Measurements from ENCODE around the gene PTPRC.

Gene PTPRC

GRCh38 chr1:198622001-198622400, 16.8 kb upstream of the PTPRC start:
- DNase-seq = no peak

DNA sequence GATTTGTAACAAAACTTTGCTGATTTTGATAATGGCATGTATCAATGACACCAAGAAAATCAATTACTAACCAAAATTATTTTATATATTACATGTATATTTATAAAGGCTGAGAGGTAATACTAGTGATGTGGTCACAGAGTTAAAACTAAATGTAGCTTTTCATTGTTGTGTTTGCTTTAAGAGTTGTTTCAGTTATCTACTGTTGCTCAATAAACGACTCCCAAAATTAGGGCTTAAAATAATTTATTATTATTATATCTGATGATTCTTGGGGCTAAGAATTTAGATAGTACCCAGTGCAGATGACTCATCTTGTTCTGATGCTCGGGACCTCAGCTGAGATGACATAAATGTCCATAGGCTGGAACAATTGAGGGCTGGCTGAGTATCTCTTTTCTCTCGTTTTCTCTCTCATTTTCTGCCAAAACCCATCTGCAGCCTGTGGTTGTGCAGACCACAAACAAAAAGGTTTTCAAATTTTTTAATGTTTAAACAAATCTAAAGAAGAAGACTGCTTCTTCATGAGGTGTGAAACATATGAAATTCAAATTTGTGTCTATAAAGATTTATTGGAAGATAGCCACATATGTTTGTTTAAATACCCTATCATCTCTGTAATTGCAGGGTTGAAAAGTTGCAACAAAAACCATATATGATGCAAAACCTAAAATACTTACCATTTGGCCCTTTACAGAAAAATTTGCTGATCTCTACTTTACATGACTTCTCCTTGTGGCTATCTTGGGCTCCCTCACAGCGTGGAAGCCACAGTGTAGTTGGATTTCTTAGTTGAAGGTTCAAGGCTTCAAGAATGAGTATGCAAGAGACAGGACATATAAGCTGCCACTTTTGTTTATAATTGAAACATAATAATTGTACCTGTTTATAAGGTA, 14.8 kb upstream of the PTPRC start:
- DNase-seq = no peak

- DNase-seq = no peak
These were observed 14.2 kb upstream of the PTPRC start for GRCh38 chr1:198624648-198624980.

GRCh38 chr1:198627436-198628066, 11.3 kb upstream of the PTPRC start:
- DNase-seq = no peak

DNA sequence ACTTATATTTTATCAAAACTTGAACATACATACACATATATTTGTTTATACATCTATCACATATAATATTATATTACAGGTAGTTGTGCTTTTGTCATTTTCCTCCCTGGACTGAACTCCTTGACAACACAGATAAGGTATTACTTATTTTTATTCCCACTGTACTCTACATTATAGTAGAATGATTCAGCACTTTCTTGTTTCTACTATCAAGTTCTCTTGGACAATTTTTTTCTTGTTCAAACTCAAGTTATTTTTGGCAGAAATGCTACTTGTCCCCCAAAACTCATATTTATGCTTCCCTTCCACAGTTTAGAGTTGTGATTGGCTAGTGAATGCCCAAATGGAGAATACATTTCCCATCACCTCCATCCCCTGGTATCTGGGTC, 10.8 kb upstream of the PTPRC start:
- DNase-seq = no peak

DNA sequence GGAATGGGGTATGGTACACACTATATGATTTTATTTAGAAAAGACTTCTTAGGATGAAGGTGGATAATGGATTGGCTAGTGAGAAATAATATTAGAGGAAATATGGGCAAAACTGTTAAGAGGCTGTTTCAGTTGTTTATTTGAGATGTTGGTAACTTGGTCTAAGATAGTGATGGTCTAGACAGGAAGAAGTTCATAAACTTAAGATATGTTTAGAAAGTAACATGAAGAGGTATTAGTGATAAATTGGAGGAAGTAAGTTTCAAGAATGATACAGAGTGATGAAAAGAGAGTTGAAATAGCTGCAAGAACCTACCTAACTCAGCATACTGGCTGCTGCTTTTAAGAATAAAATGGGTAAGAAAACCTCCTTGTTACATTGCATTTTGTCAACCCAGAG, 9.2 kb upstream of the PTPRC start:
- no peak for DNase-seq

DNA sequence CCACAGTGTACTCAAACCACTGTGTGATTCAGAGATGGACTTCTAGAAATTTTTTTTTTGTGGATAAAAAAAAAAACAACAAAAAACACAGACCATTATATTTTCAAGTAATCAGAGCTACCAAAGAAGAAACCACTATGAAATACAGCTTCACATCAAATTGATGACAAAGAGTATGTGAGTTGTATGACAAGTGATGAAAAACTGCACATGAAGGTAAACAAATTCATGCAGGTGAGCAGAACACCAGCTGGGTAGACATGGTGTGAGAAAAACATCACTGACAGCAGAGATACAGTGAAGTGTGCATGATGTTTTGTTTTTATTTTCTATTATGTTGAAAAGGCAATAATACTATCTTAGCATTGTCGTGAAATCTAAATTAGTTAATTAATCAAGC, 8.0 kb upstream of the PTPRC start:
- no peak for DNase-seq

- DNase-seq = no peak
These were observed 7.5 kb upstream of the PTPRC start for GRCh38 chr1:198631292-198631691.

- no peak for DNase-seq
These were observed 6.8 kb upstream of the PTPRC start for GRCh38 chr1:198632007-198632406.

- DNase-seq = no peak
These were observed 5.1 kb upstream of the PTPRC start for GRCh38 chr1:198633675-198634121.

- no peak for DNase-seq
These were observed 2.9 kb upstream of the PTPRC start for GRCh38 chr1:198635964-198636363.

DNA sequence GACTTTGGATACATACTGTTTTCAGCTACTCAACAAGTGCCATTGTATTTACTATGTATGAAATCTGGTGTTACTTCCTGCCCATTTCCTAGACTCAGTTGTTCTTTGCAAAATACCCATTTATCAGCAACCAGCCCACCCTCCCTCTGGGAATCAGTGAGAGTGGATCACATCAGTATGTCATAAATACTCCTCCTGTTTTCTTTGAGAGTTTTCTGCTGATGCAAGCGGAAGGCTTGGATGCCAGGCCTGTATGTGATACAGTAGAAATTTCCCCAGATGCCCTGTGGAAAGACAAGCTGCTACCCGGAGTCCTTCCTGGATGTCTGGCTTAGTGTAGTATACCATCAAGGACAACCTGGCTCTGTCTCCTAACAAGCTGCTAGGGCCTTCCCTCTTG, 2.4 kb upstream of the PTPRC start:
- no peak for DNase-seq

- DNase-seq = no peak
These were observed 1.7 kb upstream of the PTPRC start for GRCh38 chr1:198637157-198637556.

GRCh38 chr1:198637916-198638437, 863 bp upstream of the PTPRC start:
- no peak for DNase-seq

GRCh38 chr1:198638441-198638840, 399 bp upstream of the PTPRC start:
- no peak for DNase-seq

DNA sequence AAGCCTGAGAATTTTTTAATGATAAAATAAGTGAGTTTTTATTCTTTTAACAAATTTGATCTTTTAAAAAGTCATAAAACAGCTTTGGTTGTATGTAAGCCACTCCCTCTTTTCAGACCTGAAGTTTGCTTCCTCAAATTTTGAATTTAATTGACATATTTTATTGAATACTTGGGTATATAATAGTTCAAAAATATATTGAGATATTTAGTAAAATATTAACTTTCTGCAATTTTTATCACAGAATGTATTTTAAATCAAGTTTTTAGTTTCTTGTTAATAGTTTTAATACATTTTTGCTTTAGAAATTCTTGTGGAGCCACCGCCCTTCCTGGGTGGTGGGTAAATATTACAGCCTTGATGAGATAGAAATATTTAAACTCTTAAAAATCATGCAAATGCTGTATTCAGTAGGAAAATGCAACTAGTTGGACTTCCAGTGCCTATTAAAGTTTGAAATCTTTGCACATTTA, 867 bp downstream of the PTPRC start:
- no peak for DNase-seq

- no peak for DNase-seq
These were observed 1.3 kb downstream of the PTPRC start for GRCh38 chr1:198640174-198640573.

DNA sequence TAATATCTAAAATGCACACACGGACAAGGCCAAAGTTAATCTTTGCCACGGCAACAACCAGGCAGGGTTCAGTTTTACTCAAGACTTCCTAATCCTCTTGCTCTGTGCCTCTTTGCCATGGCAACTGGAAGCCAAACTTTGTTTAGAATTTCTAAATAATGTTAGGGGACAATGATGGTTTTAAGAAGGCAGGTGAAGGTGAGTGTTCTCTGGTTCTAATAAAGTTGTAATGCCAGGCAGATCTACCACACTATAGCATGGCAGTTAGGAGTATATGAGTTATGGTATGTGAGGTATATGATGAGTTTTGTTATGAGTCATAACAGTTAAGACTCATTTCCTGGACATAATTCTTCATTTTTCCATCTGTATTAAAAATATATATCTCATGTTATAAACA, 2.7 kb downstream of the PTPRC start:
- no peak for DNase-seq

- DNase-seq = no peak
These were observed 3.3 kb downstream of the PTPRC start for GRCh38 chr1:198641966-198642668.

- no peak for DNase-seq
These were observed 4.1 kb downstream of the PTPRC start for GRCh38 chr1:198642983-198643382.

DNA sequence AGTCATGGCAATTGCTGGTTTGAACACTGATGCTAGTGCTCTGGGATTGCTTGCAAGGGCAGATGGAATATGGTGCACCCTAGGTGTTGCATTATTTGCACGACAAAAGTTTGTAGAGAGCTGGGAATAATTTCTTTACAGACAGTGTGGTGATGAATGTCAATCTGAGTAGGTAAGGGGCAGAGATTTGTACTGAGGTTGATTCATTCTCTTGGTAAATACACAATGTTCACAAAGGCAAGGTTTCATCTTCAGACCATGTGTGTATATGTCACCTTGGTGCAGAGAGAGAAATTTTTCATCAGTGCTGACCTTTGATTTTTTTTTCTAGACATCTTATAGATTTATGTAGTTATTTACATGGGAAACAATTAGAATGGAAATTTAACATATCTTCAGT, 5.0 kb downstream of the PTPRC start:
- no peak for DNase-seq

DNA sequence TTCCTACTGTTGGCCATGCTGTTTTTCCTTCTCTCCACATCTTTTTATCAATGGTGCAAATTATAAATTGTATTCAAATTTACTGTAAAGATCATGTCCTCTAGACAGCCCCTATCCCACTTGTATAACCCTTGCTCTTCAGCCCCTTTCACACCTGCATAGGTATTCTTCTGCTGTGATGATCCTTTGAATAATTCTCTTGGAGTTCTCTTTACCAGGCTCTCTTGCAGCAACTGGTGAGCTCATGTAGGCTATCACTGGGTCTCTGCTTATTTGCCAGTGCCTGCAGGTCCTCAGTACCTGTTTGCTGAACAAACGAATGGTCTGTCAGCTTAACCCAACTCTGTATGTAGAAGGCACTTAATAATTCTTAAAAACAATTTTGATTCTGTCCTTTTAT, 8.2 kb downstream of the PTPRC start:
- no peak for DNase-seq

GRCh38 chr1:198648592-198648991, 9.8 kb downstream of the PTPRC start:
- DNase-seq = no peak

All from amniotic stem cell (primary cell).